Trophoblast cell (in vitro differentiated cells and primary cell): ENCODE measurements around the gene ZNF549.

ENCODE experiments used
- DNase-seq, 2 donors: peaks; one replicate each; pipeline ENCODE4 v3.0.0-alpha.2; 2016
- H2AFZ ChIP-seq: 2 replicates; pipeline ENCODE4 v1.6.1; 2013; ENCODE audit warnings: low read length, moderate library complexity, mild to moderate bottlenecking; ENCODE audit not compliant: insufficient read depth, poor library complexity
- H2AK5ac ChIP-seq: 2 replicates; pipeline ENCODE4 v1.6.1; 2013; ENCODE audit warnings: mild to moderate bottlenecking, low read length
- H2BK120ac ChIP-seq: 2 replicates; pipeline ENCODE4 v1.6.1; 2013; ENCODE audit warnings: low read length, mild to moderate bottlenecking, moderate library complexity; ENCODE audit not compliant: insufficient read depth, poor library complexity
- H2BK12ac ChIP-seq: 2 replicates; pipeline ENCODE4 v1.6.1; 2013; ENCODE audit warnings: mild to moderate bottlenecking, low read length, moderate library complexity
- H2BK5ac ChIP-seq: 2 replicates; pipeline ENCODE4 v1.6.1; 2013; ENCODE audit warnings: low read length, low read depth, moderate library complexity, mild to moderate bottlenecking; ENCODE audit not compliant: poor library complexity
- H3K14ac ChIP-seq: 2 replicates; pipeline ENCODE4 v1.6.1; 2013; ENCODE audit warnings: mild to moderate bottlenecking, low read length
- H3K18ac ChIP-seq: 2 replicates; pipeline ENCODE4 v1.6.1; 2013; ENCODE audit warnings: mild to moderate bottlenecking, low read length
- H3K23ac ChIP-seq: 2 replicates; pipeline ENCODE4 v1.6.1; 2013; ENCODE audit warnings: low read length
- H3K27ac ChIP-seq: 2 replicates; pipeline ENCODE4 v1.5.1; 2013; ENCODE audit warnings: low read depth, mild to moderate bottlenecking, inconsistent platforms, low read length, moderate library complexity
- H3K27me3 ChIP-seq: 2 replicates; pipeline ENCODE4 v1.6.1; 2013; ENCODE audit warnings: inconsistent platforms, mild to moderate bottlenecking, low read length, moderate library complexity; ENCODE audit not compliant: insufficient read depth
- H3K36me3 ChIP-seq, 2 experiments: 1 replicate in 1 of 2; 2 replicates in 1 of 2; pipeline ENCODE4 v1.6.1; 2013; ENCODE audit warnings: low read length in 2 of 2, mild to moderate bottlenecking in 2 of 2, moderate library complexity in 1 of 2; ENCODE audit not compliant: insufficient read depth in 2 of 2, control insufficient read depth in 1 of 2
- H3K4ac ChIP-seq: 2 replicates; pipeline ENCODE4 v1.6.1; 2013; ENCODE audit warnings: low read depth, mild to moderate bottlenecking, low read length, moderate library complexity
- H3K4me1 ChIP-seq, 2 experiments: 1 replicate in 1 of 2; 2 replicates in 1 of 2; pipeline ENCODE4 v1.6.1; 2013; ENCODE audit warnings: low read length in 2 of 2, mild to moderate bottlenecking in 2 of 2, moderate library complexity in 1 of 2; ENCODE audit not compliant: insufficient read depth in 2 of 2, control insufficient read depth in 1 of 2
- H3K4me2 ChIP-seq: 2 replicates; pipeline ENCODE4 v1.6.1; 2013; ENCODE audit warnings: inconsistent platforms, mild to moderate bottlenecking, low read length, moderate library complexity
- H3K4me3 ChIP-seq: 2 replicates; pipeline ENCODE4 v1.5.1; 2013; ENCODE audit warnings: mild to moderate bottlenecking, low read depth, low read length, inconsistent platforms
- H3K79me1 ChIP-seq: one replicate; pipeline ENCODE4 v1.6.1; 2013; ENCODE audit warnings: low read length
- H3K79me2 ChIP-seq: 2 replicates; pipeline ENCODE4 v1.6.1; 2013; ENCODE audit warnings: low read length, mild to moderate bottlenecking; ENCODE audit not compliant: control insufficient read depth, insufficient read depth, poor library complexity
- H3K9ac ChIP-seq: 2 replicates; pipeline ENCODE4 v1.6.1; 2013; ENCODE audit warnings: mild to moderate bottlenecking, low read length
- H3K9me3 ChIP-seq: 2 replicates; pipeline ENCODE4 v1.6.1; 2013; ENCODE audit warnings: low read depth, mild to moderate bottlenecking, control low read depth, inconsistent platforms, low read length; ENCODE audit not compliant: insufficient read depth
- H4K12ac ChIP-seq: 2 replicates; pipeline ENCODE4 v1.6.1; 2013; ENCODE audit warnings: low read depth, mild to moderate bottlenecking, low read length, moderate library complexity
- H4K8ac ChIP-seq: 2 replicates; pipeline ENCODE4 v1.6.1; 2013; ENCODE audit warnings: low read depth, mild to moderate bottlenecking, low read length, moderate library complexity
- H4K91ac ChIP-seq: one replicate; pipeline ENCODE4 v1.6.1; 2013; ENCODE audit warnings: low read depth, mild to moderate bottlenecking, low read length, moderate library complexity
- WGBS: extraction: QIAGEN DNeasy Blood & Tissue Kit; methylation state at CpG from one replicate; pipeline ENCODE4 v1.1.7; 2013; ENCODE audit warnings: missing lambda C conversion rate; ENCODE audit not compliant: insufficient read length, insufficient coverage; ENCODE audit errors: extremely low coverage; 5-methylcytosine and 5-hydroxymethylcytosine counted together

ZNF549 gene

DNA sequence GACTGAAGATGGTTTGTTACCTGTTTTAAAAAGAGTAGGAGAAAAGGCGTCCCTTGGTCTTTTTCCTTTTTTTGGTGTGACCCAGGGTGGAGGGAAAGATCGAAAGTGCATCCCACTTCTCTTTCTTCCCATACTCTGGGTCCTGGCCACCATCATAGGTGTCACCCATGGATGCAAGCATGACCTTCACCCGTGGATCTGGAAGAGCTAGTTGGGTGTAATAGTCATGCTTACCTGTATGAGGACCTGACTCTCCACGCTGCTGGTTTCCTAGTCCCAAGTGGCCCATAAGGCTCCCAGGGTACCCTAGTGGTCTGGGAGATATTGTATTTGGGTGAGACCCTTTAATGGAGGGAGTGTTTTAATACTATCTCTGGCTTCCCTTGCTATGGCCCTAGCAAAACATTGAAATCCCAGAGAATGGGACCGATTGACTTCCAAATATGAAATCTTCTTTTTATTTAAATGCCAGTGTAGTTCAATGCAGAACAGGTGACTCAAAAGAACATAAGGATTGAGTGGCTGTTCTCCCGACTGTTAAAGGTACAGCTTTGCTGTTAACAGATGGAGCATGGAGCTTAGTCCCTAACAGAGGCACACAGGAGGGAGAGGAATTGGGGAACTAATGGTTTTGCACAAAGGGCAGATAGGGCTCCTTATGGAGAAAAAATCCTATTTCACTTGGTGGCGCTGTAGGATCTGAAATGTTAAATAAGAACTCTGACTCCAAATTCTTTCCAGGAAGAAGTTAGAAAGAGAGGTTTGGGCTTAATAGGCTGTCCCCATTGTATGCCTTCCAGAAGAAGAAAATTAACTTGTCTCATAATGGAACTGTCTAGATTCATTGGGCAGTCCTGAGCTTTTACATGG, 39.5 kb downstream of the ZNF549 start:
- no peak overlapping the region for H3K9ac ChIP-seq
- H3K4ac ChIP-seq, result no peak overlapping the region
- no CpG with 5 or more reads among the region's 7 CpGs for WGBS
- H4K8ac ChIP-seq, result no peak overlapping the region
- H3K9me3 ChIP-seq, result peaks cover 34% of the 10 kb centered on the region
- DNase-seq, result no peak
- no peaks in the 10 kb centered on the region for H3K79me1 ChIP-seq
- H3K36me3 ChIP-seq, result peaks cover 2 to 5% of the 10 kb centered on the region in 2 experiments
- no peak overlapping the region for H4K91ac ChIP-seq
- no peak overlapping the region for H2AFZ ChIP-seq
- no peak overlapping the region for H2BK120ac ChIP-seq
- no peak overlapping the region for H3K18ac ChIP-seq
- no peak overlapping the region for H3K14ac ChIP-seq
- no peak overlapping the region for H3K23ac ChIP-seq
- no peaks in the 10 kb centered on the region for H3K79me2 ChIP-seq
- H4K12ac ChIP-seq, result no peak overlapping the region
- no peak overlapping the region for H3K4me2 ChIP-seq
- H2BK12ac ChIP-seq, result no peak overlapping the region
- no peak overlapping the region for H2AK5ac ChIP-seq
- H3K4me3 ChIP-seq, result no peak overlapping the region
- H3K27ac ChIP-seq, result no peak overlapping the region
- H3K4me1 ChIP-seq, result no peaks in the 10 kb centered on the region
- no peak overlapping the region for H2BK5ac ChIP-seq
- no peaks in the 10 kb centered on the region for H3K27me3 ChIP-seq

GRCh38 chr19:57570707-57571106, 43.6 kb downstream of the ZNF549 start:
- Histone ChIP-seq H2AFZ (no peak overlapping the region), H4K8ac (no peak overlapping the region), H3K9ac (no peak overlapping the region), H3K79me1 (no peaks in the 10 kb centered on the region), H3K14ac (no peak overlapping the region), H4K12ac (no peak overlapping the region), H3K4me3 (no peak overlapping the region), H3K27ac (no peak overlapping the region), H2AK5ac (no peak overlapping the region), H3K4ac (no peak overlapping the region), H3K79me2 (no peaks in the 10 kb centered on the region), H3K36me3 (peaks cover 23 to 45% of the 10 kb centered on the region in 2 experiments), H2BK120ac (no peak overlapping the region), H3K27me3 (no peaks in the 10 kb centered on the region), H3K18ac (no peak overlapping the region), H3K4me1 (no peaks in the 10 kb centered on the region), H3K4me2 (no peak overlapping the region), H2BK12ac (no peak overlapping the region), H4K91ac (no peak overlapping the region), H2BK5ac (no peak overlapping the region), H3K9me3 (peaks cover 59% of the 10 kb centered on the region), H3K23ac (no peak overlapping the region)
- DNase-seq, result no peak

- no peak overlapping the region for H3K4me3 ChIP-seq
- no peak overlapping the region for H3K9ac ChIP-seq
- H2BK5ac ChIP-seq, result no peak overlapping the region
- no peak overlapping the region for H3K23ac ChIP-seq
- no peak overlapping the region for H4K91ac ChIP-seq
- H3K4me1 ChIP-seq, result no peaks in the 10 kb centered on the region
- peaks cover 32 to 57% of the 10 kb centered on the region in 2 experiments for H3K36me3 ChIP-seq
- H3K27ac ChIP-seq, result no peak overlapping the region
- no CpG with 5 or more reads among the region's 3 CpGs for WGBS
- H3K18ac ChIP-seq, result no peak overlapping the region
- no peak overlapping the region for H3K4me2 ChIP-seq
- H4K8ac ChIP-seq, result no peak overlapping the region
- no peaks in the 10 kb centered on the region for H3K79me2 ChIP-seq
- no peak overlapping the region for H4K12ac ChIP-seq
- no peak overlapping the region for H3K4ac ChIP-seq
- H2BK12ac ChIP-seq, result no peak overlapping the region
- no peak overlapping the region for H2BK120ac ChIP-seq
- H3K27me3 ChIP-seq, result no peaks in the 10 kb centered on the region
- no peak overlapping the region for H2AFZ ChIP-seq
- no peak overlapping the region for H3K14ac ChIP-seq
- no peaks in the 10 kb centered on the region for H3K79me1 ChIP-seq
- H3K9me3 ChIP-seq, result peaks cover 64% of the 10 kb centered on the region
- DNase-seq, result no peak
- H2AK5ac ChIP-seq, result no peak overlapping the region
Observed at GRCh38 chr19:57572415-57572947, 45.3 kb downstream of the ZNF549 start.

DNA sequence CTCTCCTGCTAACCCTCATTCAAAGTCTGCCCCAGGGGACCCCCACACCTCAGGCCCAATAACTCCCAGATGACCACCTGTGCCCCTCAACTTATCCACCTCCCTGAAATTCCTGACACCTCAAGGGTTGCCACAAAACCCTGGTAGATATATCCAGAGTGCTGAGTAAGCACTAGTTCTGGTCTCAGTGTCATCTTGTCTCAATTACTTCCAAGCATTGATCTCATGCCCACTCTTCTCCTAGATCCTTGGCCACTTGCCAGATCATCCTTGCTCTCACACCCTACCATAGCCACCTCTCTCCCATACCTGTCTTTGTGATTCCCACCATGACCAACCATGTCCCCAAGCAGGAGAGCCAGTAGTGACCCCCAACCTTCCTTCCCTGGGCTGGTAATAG, 49.5 kb downstream of the ZNF549 start:
- Histone ChIP-seq H3K36me3 (peaks cover 30 to 53% of the 10 kb centered on the region in 2 experiments), H4K91ac (no peak overlapping the region), H2BK5ac (no peak overlapping the region), H3K27ac (no peak overlapping the region), H3K9me3 (peaks cover 42% of the 10 kb centered on the region), H3K4ac (no peak overlapping the region), H2AFZ (no peak overlapping the region), H2BK120ac (no peak overlapping the region), H4K8ac (no peak overlapping the region), H3K23ac (no peak overlapping the region), H3K79me1 (peaks cover 5% of the 10 kb centered on the region), H3K18ac (no peak overlapping the region), H2AK5ac (no peak overlapping the region), H3K9ac (no peak overlapping the region), H3K4me2 (no peak overlapping the region), H3K27me3 (no peaks in the 10 kb centered on the region), H2BK12ac (no peak overlapping the region), H3K4me3 (no peak overlapping the region), H4K12ac (no peak overlapping the region), H3K14ac (no peak overlapping the region), H3K4me1 (peaks cover 3 to 8% of the 10 kb centered on the region in 2 experiments), H3K79me2 (peaks cover 4% of the 10 kb centered on the region)
- no peak for DNase-seq
